Testis (tissue), 3 donors: ENCODE data around the gene STARD3. TPM values are rescaled to one million over a fixed set of nuclear protein-coding genes. Genes with fewer than 3 reads are reported as not detected.

Experiments used
- DNase-seq: peaks from one replicate; pipeline ENCODE4 v3.0.0-alpha.2; 2019
- H3K27ac ChIP-seq, 2 donors: fragments of 200-600 bp; sonication (generic); one replicate each; pipeline ENCODE4 v1.5.1; 2019
- H3K27me3 ChIP-seq: fragments of 200-600 bp; sonication (generic); one replicate; pipeline ENCODE4 v1.5.1; 2019
- H3K36me3 ChIP-seq: fragments of 200-600 bp; sonication (generic); one replicate; pipeline ENCODE4 v1.5.1; 2017; ENCODE audit warnings: low read depth; ENCODE audit errors: missing control alignments
- H3K4me1 ChIP-seq: fragments of 200-600 bp; sonication (generic); one replicate; pipeline ENCODE4 v1.5.1; 2019
- H3K4me3 ChIP-seq, 2 donors: fragments of 200-600 bp; sonication (generic); one replicate each; pipeline ENCODE4 v1.5.1; 2017 to 2019
- H3K9me3 ChIP-seq: fragments of 200-600 bp; sonication (generic); one replicate; pipeline ENCODE4 v1.5.1; 2017
- POLR2A ChIP-seq: fragments of 450-650 bp; IDR thresholded peaks from one replicate; pipeline ENCODE4 v1.6.1; 2017; ENCODE audit warnings: antibody characterized with exemption, mild to moderate bottlenecking, moderate library complexity
- WGBS, 2 donors: methylation state at CpG; one replicate each; pipeline ENCODE4 v1.1.5; 2018; 5-methylcytosine and 5-hydroxymethylcytosine counted together
- intact Hi-C: fragments of 100-400 bp; cut with DNase I; formaldehyde crosslinking; loops from one replicate; pipeline ENCODE4 v1.15.1; 2023; ENCODE audit warnings: low total_unique reads
- polyA plus RNA-seq: library from polyadenylated mRNA; stranded (reverse); fragments of 350-450 nt; fragmentation: Illumina TruSeq; extraction: RNeasy Lipid Tissue Mini Kit (QIAGEN cat#74804); gene quantifications from one replicate; pipeline ENCODE4 v1.2.3, GENCODE V29; 2014; ENCODE audit warnings: low read depth, low replicate concordance; ENCODE audit not compliant: insufficient read depth
- total RNA-seq, 2 donors: library from RNA; depleted of rRNA; stranded (reverse); fragments of >200 nt; gene quantifications; one replicate each; pipeline ENCODE4 v1.2.3, GENCODE V29; 2016
- TF ChIP-seq, protein P1 (sequence below), 3 experiments: fragments of 450-650 bp in 2 of 3; fragments of 200-600 bp in 1 of 3; sonication (generic) in 1 of 3; IDR thresholded peaks; one replicate each; pipeline ENCODE4 v1.5.1; 2016 to 2019; ENCODE audit warnings: antibody characterized with exemption in 3 of 3, mild to moderate bottlenecking in 2 of 3, moderate library complexity in 1 of 3

Gene STARD3
- total and polyA plus RNA-seq, 3 donors from 2014 or later, result 102 to 352 (median 265) TPM

DNA sequence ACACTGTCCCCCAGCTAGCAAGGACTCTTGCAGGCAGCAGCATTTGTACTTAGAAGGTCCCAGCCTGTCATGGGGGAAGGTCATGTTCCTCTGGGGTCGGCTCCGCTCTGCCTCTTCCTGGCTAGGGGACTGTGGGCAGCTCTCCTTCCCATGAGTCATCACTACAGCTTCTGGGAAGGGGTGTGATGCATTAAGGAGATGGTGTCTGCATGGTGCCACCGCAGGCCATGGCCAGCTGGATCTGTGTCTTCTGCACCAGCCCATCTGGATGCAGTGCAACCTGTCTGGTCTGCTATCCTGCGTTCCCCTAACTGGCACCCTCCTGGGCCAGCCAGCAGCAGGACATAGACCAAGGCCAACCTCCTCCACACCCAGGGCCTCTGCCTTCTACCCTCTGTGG lies 6.3 kb downstream of the STARD3 start:
- WGBS, 2 donors, result 50 to 54% methylated on average over 1 to 3 of the region's 4 CpGs
- Histone ChIP-seq H3K27me3 (no peaks in the 10 kb centered on the region), H3K4me1 (peaks cover 45% of the 10 kb centered on the region), H3K27ac (no peak overlapping the region), H3K4me3 (no peak overlapping the region), H3K36me3 (no peaks in the 10 kb centered on the region), H3K9me3 (no peaks in the 10 kb centered on the region)
- no peak for TF ChIP-seq POLR2A
- TF ChIP-seq, protein P1, sequence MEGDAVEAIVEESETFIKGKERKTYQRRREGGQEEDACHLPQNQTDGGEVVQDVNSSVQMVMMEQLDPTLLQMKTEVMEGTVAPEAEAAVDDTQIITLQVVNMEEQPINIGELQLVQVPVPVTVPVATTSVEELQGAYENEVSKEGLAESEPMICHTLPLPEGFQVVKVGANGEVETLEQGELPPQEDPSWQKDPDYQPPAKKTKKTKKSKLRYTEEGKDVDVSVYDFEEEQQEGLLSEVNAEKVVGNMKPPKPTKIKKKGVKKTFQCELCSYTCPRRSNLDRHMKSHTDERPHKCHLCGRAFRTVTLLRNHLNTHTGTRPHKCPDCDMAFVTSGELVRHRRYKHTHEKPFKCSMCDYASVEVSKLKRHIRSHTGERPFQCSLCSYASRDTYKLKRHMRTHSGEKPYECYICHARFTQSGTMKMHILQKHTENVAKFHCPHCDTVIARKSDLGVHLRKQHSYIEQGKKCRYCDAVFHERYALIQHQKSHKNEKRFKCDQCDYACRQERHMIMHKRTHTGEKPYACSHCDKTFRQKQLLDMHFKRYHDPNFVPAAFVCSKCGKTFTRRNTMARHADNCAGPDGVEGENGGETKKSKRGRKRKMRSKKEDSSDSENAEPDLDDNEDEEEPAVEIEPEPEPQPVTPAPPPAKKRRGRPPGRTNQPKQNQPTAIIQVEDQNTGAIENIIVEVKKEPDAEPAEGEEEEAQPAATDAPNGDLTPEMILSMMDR (IDR thresholded peaks at IDR 0.05), result no peak
- DNase-seq, result no peak
- intact Hi-C loops, result no loop called here

DNA sequence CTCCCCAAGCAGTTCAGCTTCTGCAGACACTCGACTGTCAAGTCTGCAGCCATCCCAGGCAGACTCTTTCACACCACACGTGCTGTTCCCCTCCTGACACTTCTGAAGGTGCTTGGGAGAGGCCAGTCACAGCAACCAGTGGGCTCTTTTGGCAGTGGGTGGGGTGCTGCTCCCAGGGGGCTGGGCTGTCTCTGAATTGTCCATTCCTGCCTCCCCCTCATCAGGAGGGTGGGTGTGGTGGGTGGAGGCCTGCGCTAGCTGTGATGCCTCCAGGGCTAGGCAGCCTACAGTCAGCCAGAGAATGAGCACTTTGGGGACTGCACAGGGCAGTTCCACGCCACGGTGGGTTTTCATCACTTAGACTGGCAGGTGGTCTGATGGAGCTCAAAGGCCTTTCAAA lies 10.3 kb downstream of the STARD3 start:
- peaks cover 13% of the 10 kb centered on the region for H3K4me1 ChIP-seq
- no peaks in the 10 kb centered on the region for H3K36me3 ChIP-seq
- DNase-seq, result no peak
- intact Hi-C loops, result no loop called here
- no peak overlapping the region for H3K27ac ChIP-seq
- TF ChIP-seq, protein P1 (IDR thresholded peaks at IDR 0.05), result no peak
- no peak for TF ChIP-seq POLR2A
- H3K27me3 ChIP-seq, result no peaks in the 10 kb centered on the region
- H3K4me3 ChIP-seq, result no peak overlapping the region
- H3K9me3 ChIP-seq, result no peaks in the 10 kb centered on the region
- WGBS, 2 donors, result 77 to 83% methylated on average over 5 of the region's 5 CpGs

DNA sequence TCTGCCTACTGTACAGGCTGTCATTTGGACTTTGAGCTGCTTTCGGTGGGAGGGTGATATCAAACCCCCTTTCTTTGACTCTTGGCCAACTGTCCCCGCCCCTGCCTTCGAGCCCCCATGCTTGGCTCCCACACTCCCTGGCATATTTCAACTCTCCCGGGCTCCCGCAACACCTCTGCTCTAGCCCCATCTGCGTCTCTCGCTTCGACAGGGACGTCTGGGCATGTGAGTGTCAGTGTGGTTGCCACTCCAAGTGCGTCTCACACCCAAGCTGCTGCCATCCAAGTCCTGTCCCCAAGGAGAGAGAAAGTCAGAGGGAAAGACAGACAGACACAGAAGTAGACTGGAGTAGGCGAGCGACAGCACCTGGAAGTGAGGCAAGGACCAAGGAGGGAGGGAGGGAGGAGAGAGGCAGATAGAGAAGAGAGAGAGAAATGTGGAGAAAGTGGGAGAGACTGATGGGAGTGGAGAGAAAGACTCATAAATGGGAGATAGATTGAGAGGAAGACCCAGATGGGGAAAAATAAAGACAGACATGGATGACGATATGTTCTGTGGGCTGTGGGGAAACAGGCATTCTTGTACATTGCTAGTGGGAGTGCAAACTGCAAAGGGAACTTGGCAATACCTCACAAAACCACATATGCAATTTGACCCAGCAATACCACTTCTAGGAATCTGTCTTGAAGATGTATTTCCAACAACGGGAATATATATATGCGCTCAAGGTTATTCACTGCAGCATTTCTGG lies 11.8 kb downstream of the STARD3 start:
- no peak for DNase-seq
- Histone ChIP-seq H3K4me1 (peaks cover 23% of the 10 kb centered on the region), H3K4me3 (no peak overlapping the region), H3K36me3 (no peaks in the 10 kb centered on the region), H3K27ac (no peak overlapping the region), H3K27me3 (no peaks in the 10 kb centered on the region), H3K9me3 (no peaks in the 10 kb centered on the region)
- TF ChIP-seq POLR2A, result no peak
- TF ChIP-seq, protein P1 (IDR thresholded peaks at IDR 0.05), result no peak
- intact Hi-C loops, result no loop called here
- WGBS, 2 donors, result 83 to 86% methylated on average over 15 of the region's 15 CpGs

DNA sequence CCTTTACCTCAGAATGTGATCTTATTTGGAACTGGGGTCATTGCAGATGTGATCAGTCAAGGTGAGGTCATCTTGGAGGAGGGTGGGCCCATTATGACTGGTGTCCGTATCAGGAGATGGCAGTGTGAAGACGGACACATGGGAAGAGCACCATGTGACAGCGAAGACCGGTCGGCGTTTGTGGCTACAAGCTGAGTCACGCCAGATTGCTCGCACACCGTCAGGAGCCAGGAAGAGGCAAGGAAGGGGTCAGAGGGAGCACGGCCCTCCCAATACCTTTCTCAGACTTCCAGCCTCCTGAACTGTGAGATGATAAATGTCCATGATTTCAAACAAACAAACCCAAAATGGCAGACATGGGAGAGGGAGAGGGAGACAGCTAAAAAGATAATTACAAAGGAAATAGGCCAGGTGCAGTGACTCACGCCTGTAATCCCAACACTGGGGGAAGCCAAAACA lies 13.2 kb downstream of the STARD3 start:
- DNase-seq, result no peak
- intact Hi-C loops, result no loop called here
- TF ChIP-seq, protein P1 (IDR thresholded peaks at IDR 0.05), result no peak
- TF ChIP-seq POLR2A, result no peak
- WGBS, 2 donors, result 90 to 94% methylated on average over 11 of the region's 11 CpGs
- Histone ChIP-seq H3K27me3 (no peaks in the 10 kb centered on the region), H3K9me3 (no peaks in the 10 kb centered on the region), H3K4me3 (no peak overlapping the region), H3K27ac (no peak overlapping the region), H3K36me3 (no peaks in the 10 kb centered on the region), H3K4me1 (peaks cover 23% of the 10 kb centered on the region)
